Fibroblast of lung (primary cell): ENCODE data around the gene KCNJ14. TPM values are rescaled to one million over a fixed set of nuclear protein-coding genes. Genes with fewer than 3 reads are reported as not detected.

Experiments
- DNase-seq, 2 donors: peaks; one replicate each; pipeline versions ENCODE4 v3.0.0 to v3.0.0-alpha.2; 2010; ENCODE audit warnings: low read depth in 2 of 2
- H2AFZ ChIP-seq: 2 replicates; pipeline ENCODE4 v1.5.1; 2012; ENCODE audit warnings: low read length, control low read depth, inconsistent platforms
- H3K27ac ChIP-seq: 2 replicates; pipeline ENCODE4 v1.5.1; 2011; ENCODE audit warnings: low read length, control low read depth; ENCODE audit not compliant: insufficient read depth
- H3K27me3 ChIP-seq: 2 replicates; pipeline ENCODE4 v1.5.1; 2011; ENCODE audit warnings: mild to moderate bottlenecking, low read length; ENCODE audit not compliant: control insufficient read depth, insufficient read depth
- H3K36me3 ChIP-seq: 2 replicates; pipeline ENCODE4 v1.5.1; 2011; ENCODE audit warnings: low read length; ENCODE audit not compliant: control insufficient read depth, insufficient read depth
- H3K4me1 ChIP-seq: 2 replicates; pipeline ENCODE4 v1.5.1; 2011; ENCODE audit warnings: low read length; ENCODE audit not compliant: control insufficient read depth, insufficient read depth; ENCODE audit errors: extremely low read depth
- H3K4me2 ChIP-seq: 2 replicates; pipeline ENCODE4 v1.5.1; 2011; ENCODE audit warnings: low read length, control low read depth; ENCODE audit not compliant: insufficient read depth; ENCODE audit errors: extremely low read depth
- H3K4me3 ChIP-seq, 4 experiments: fragments of 200-600 bp in 1 of 4; sonication (generic) in 1 of 4; replicated peaks in 1 of 4; 2 replicates each; pipeline ENCODE4 v1.5.1; 2011 to 2016; ENCODE audit warnings: low read length in 4 of 4, low read depth in 3 of 4, mild to moderate bottlenecking in 3 of 4, control low read depth in 2 of 4, inconsistent platforms in 1 of 4, mixed read lengths in 1 of 4; ENCODE audit not compliant: insufficient read depth in 1 of 4; ENCODE audit errors: control extremely low read depth in 1 of 4
- H3K79me2 ChIP-seq: 2 replicates; pipeline ENCODE4 v1.5.1; 2012; ENCODE audit warnings: mild to moderate bottlenecking, low read length, inconsistent platforms; ENCODE audit not compliant: control insufficient read depth, insufficient read depth
- H3K9ac ChIP-seq: 2 replicates; pipeline ENCODE4 v1.5.1; 2011; ENCODE audit warnings: mild to moderate bottlenecking, low read length, control low read depth; ENCODE audit not compliant: insufficient read depth
- H3K9me3 ChIP-seq: 2 replicates; pipeline ENCODE4 v1.5.1; 2012; ENCODE audit warnings: low read depth, low read length; ENCODE audit not compliant: control insufficient read depth, insufficient read depth
- H4K20me1 ChIP-seq: 2 replicates; pipeline ENCODE4 v1.5.1; 2011; ENCODE audit warnings: low read length; ENCODE audit not compliant: control insufficient read depth, insufficient read depth; ENCODE audit errors: extremely low read depth
- CTCF ChIP-seq, 2 donors: IDR thresholded peaks in 1 of 2; conservative IDR thresholded peaks in 1 of 2; 1 replicate in 1 of 2; 2 replicates in 1 of 2; pipeline ENCODE4 v1.5.1; 2011 to 2012; ENCODE audit warnings: low read length in 2 of 2, control low read depth in 1 of 2, inconsistent platforms in 1 of 2, low read depth in 1 of 2, mild to moderate bottlenecking in 1 of 2
- EZH2 ChIP-seq: IDR thresholded peaks from 2 replicates; pipeline ENCODE4 v1.5.1; 2012; ENCODE audit warnings: low read length, control low read depth, mild to moderate bottlenecking; ENCODE audit errors: missing control alignments
- polyA plus RNA-seq, 2 donors: library from polyadenylated mRNA; depleted of rRNA in 1 of 2; stranded (reverse) in 1 of 2; unstranded in 1 of 2; fragments of >200 nt; gene quantifications; 2 replicates each; pipeline ENCODE4 v1.2.1, GENCODE V29; 2011 to 2012; ENCODE audit warnings: missing spikeins in 1 of 2
- total RNA-seq: library from RNA; depleted of rRNA; stranded (reverse); fragments of >200 nt; gene quantifications from 2 replicates; pipeline ENCODE4 v1.2.1, GENCODE V29; 2014

KCNJ14 gene
- total and polyA plus RNA-seq, 2 donors (not counting 1 experiment from before 2014, with no cell fraction given): 0.15 to 0.50 TPM

- Histone ChIP-seq H2AFZ (no peak overlapping the region), H3K4me2 (no peak overlapping the region), H3K9ac (no peak overlapping the region), H3K4me3 (no peak overlapping the region), H3K9me3 (no peaks in the 10 kb centered on the region), H3K79me2 (no peaks in the 10 kb centered on the region), H3K36me3 (no peaks in the 10 kb centered on the region), H3K27me3 (peaks cover 30% of the 10 kb centered on the region), H3K27ac (no peak overlapping the region), H3K4me1 (no peaks in the 10 kb centered on the region), H4K20me1 (no peaks in the 10 kb centered on the region)
- TF ChIP-seq CTCF (conservative IDR thresholded peaks at IDR 0.05 in 1 of 2, IDR thresholded peaks at IDR 0.05 in 1 of 2; ENCODE audit: low read depth in 1 of 2, low read length in 2 of 2) (no peak), EZH2 (peak; percentile 94)
- DNase-seq: no peak
Measured at GRCh38 chr19:48497728-48498594, 42.6 kb downstream of the KCNJ14 start.

DNA sequence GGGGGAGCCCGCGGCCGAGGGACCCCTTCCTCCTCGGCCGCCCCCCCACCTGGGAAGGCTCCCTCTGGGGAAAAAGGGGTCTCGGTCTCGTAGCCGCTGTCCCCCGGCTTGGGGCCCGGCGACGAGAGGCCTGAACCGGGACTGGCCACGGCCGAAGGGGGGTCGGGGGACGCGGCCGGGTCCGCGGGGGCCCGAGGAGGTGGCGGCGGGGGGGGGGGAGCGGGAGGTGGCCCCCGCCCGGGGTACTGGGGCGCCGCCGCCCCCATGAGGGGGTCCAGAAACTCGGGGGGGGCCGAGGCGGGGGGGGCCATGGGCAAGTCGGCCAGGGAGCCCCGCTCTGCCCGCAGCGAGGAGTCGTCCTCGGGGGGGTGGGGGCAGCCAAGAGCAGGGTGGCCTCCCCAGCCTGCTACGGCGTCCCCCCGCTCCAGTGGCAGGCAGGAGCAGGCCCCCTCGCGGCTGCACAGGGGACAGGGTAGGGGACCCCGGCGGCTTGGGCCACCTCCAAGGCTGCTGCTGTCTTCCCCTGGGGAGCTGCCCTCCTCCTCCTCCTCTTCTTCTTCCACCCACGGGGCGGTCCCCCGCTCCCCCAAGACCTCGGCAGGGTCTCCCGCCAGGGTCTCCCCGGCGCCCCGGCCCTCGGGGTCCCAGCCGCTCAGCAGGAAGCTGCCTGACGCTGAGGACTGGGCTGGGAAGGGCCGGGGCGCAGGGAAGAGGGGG lies 43.4 kb downstream of the KCNJ14 start:
- TF ChIP-seq CTCF (conservative IDR thresholded peaks at IDR 0.05 in 1 of 2, IDR thresholded peaks at IDR 0.05 in 1 of 2; ENCODE audit: low read depth in 1 of 2, low read length in 2 of 2) (no peak), EZH2 (peak; percentile 59)
- Histone ChIP-seq H4K20me1 (no peaks in the 10 kb centered on the region), H3K27ac (no peak overlapping the region), H3K4me1 (no peaks in the 10 kb centered on the region), H3K9me3 (no peaks in the 10 kb centered on the region), H3K27me3 (peaks cover 30% of the 10 kb centered on the region), H3K36me3 (no peaks in the 10 kb centered on the region), H3K4me3 (no peak overlapping the region), H3K79me2 (no peaks in the 10 kb centered on the region), H3K9ac (no peak overlapping the region), H2AFZ (no peak overlapping the region), H3K4me2 (no peak overlapping the region)
- DNase-seq: no peak

DNA sequence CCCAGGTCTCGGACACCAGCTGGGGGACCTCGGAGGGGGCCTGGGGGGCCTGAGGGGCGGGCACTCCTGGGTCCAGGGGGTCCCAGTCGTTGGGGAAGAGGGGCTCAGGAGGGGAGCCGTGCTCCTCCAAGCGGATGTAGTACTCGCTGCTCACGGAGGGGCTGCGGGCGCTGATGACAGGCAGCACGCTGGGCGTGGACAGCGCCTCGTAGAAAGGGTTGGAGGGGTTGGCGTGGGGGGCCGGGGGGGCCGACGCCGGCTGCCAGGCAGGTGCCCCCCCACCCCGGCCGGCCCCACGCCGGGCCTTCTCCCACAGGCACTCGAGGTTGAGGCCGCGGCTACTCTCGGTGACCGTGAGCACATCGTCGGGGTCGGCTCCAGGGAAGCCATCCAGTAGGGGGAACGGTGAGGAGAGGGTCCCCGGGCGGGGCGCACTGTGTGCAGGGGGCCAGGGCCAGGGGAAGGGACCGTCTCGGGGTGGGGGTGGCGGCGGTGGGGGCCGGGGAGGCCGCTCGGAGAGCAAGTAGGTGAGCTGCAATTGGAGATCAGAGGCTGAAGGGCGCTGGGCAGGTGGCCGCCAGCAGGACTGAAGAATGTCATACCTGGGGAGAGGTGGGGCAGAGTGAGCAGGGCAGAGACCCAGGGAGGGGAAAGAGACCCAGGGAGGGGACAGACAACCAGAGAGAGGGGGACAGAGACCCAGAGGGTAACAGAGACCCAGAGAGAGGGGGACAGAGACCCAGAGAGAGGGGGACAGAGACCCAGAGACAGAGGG lies 44.1 kb downstream of the KCNJ14 start:
- Histone ChIP-seq H3K27me3 (peaks cover 29% of the 10 kb centered on the region), H3K79me2 (no peaks in the 10 kb centered on the region), H3K4me2 (no peak overlapping the region), H3K4me3 (no peak overlapping the region), H4K20me1 (no peaks in the 10 kb centered on the region), H3K36me3 (no peaks in the 10 kb centered on the region), H3K27ac (no peak overlapping the region), H3K9ac (no peak overlapping the region), H2AFZ (no peak overlapping the region), H3K9me3 (no peaks in the 10 kb centered on the region), H3K4me1 (no peaks in the 10 kb centered on the region)
- no peak for DNase-seq
- TF ChIP-seq EZH2 (no peak), CTCF (conservative IDR thresholded peaks at IDR 0.05 in 1 of 2, IDR thresholded peaks at IDR 0.05 in 1 of 2; ENCODE audit: low read depth in 1 of 2, low read length in 2 of 2) (no peak)
